COLO668 (cell line): ENCODE measurements around the gene AQP12A.

Experiments used
- DNase-seq: peaks from one replicate; lab custom pipeline; 2025; ENCODE audit not compliant: unreplicated experiment; lab: John Stamatoyannopoulos, UW

Gene AQP12A

DNA sequence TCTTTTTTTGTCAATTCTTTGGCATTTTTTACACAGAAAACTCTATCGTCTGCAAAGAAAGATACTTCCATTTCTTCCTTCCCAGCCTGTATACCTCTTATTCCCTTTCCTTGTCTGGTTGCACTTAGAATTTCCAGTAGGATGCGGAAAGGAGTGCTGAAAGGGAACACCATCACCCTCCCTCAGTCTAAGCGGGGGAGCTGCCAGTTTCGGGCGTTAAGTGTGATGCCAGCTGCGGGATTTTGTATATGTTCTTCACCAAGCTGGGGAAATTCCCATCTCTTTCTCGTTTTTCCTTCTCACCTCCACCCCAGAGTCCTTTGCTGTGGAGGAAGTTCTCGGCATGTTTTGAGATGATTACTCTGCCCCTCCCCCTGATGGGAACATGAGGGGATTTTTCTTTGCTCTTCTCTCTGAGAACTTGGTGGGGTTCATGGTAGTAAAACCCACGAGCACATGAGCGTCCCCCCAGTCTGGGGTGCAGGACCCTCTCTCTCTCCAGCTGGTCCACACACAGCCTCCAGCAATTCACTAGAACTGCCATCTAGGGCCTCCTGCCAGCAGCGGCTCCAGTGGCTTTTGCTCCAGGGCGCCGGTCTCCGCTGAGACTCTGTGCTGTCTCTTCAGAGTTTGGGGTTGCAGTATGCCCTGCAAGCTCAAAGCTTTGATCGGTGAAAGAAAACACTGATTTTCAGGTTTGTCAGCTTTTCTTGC, 15.5 kb downstream of the AQP12A start:
- no peak for DNase-seq

DNA sequence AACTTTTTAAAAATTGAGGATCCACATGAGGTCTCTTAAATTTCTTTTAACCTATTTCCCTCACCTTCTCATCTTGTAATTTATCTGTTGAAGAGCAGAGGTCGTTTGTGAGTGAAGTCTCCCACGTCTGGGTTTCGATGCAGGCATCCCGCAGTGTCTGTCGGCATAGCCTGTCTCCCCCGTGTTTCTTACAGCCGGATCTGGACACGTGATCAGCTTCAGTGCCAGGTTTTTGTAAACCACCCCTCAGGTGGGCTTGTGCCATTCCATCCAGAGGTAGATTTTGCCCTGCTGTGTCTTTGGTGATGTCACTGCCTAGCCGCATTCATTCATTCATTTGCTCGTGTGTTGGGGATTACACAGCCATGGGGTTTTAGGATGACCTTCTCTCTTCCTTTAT, 16.2 kb downstream of the AQP12A start:
- no peak for DNase-seq

DNA sequence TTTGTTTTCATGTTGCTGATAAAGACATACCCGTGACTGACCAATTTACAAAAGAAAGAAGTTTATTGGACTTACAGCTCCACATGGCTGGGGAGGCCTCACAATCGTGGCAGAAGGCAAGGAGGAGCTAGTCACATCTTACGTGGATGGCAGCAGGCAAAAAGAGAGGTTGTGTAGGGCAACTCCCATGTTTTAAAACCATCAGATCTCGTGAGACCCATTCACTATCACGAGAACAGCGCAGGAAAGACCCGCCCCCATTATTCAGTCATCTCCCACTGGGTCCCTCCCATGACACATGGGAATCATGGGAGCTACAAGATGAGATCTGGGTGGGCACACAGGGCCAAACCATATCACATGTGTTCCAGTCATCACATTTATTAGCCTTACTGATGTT, 16.8 kb downstream of the AQP12A start:
- DNase-seq: no peak

DNA sequence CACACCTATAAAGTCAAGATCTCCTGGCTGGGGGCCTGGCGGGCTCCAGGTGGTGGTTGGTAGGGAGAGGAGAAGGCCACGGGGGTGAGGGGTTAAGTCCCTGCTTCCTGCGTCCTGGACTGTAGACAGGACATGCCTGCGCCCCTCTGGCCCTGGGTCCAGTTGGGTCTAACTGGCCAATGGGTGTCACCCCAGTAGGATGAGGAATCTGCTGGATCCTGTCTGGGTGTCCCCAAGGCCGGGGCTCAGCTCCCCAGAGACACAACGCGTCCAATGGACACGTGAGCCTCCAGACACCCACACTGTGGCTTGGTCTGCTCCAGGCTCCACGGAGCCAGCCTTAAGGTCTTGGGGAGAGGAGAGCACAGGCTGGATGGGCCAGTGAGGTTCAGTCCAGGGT, 19.6 kb downstream of the AQP12A start:
- DNase-seq: no peak

DNA sequence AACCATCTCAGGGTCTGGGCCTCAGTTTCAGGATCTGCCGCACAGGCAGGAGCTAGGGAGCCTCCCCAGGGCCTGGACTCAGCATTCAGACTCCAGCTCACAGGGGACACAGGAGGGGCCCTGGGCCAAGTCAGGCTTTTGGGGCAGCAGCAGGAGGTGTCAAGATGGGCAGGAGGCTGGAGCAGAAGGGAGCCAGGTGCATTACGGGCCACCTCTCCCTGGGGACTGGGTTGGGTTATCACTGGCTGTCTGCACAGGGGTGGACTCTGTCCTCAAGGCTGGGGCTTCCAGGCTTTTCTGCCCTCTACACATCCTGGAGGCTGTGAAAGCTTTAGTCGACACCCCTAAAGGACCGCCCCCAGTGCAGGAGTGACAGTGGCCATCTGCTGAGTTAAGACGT, 20.0 kb downstream of the AQP12A start:
- peak; percentile 18 for DNase-seq

DNA sequence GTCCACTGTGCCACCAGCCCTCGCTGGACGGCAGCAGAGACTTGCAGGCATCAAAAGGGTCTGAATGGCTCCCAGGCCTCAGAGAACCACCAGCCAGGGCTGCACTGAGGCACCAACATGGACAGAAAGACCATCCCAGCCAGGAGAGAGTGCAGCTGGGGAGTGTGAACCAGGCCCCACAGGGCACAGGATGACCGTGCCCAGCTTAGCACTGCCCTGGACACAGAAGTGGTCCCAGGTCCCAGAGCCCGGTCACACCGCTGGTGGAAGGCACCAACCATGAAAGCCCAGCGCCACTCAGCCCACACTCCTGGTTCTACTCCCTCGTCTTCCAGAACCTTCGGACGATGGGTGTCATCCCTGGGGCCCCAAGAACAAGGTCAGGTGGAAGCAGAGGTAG, 20.5 kb downstream of the AQP12A start:
- DNase-seq: no peak

DNA sequence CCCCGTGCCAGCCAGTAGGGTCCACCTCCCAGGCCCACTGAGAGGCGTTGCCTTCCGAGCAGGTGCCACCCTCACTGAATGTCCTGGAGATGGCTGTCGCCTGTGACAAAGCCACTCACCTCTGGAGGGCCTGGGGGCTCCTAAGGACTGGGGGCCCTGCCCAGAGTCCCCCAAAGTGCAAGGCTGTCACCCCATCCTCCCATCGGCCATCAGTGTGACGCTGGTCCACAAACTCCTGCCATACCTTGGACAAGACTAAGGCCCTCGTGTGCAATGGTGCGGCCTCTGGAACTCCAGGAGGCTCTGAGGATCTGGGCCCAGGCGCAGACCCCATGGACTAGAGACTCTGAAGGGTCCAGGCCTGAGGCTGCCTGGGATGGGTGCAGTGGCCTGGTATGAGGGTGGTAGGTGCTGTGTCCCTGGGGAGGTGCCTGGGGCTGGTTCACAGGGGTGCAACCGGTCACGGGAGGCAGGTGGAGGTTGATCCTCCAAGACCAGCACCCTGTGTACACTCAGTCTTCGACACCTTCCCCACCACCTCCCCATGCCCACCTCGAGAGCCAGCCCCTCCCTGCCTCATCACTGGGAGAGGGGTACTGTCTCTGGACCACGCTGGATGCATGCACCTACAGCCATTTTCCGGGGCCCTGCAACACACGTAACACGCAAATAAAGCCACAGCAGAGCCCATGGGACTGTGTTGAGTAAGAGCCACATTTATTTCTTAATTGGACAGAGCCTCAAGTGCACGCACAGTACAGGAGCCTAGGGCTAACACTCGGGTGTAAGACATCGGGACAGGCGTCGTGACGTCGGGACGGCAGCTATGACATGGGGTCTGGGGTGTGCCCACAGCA, 21.6 kb downstream of the AQP12A start:
- DNase-seq: no peak

DNA sequence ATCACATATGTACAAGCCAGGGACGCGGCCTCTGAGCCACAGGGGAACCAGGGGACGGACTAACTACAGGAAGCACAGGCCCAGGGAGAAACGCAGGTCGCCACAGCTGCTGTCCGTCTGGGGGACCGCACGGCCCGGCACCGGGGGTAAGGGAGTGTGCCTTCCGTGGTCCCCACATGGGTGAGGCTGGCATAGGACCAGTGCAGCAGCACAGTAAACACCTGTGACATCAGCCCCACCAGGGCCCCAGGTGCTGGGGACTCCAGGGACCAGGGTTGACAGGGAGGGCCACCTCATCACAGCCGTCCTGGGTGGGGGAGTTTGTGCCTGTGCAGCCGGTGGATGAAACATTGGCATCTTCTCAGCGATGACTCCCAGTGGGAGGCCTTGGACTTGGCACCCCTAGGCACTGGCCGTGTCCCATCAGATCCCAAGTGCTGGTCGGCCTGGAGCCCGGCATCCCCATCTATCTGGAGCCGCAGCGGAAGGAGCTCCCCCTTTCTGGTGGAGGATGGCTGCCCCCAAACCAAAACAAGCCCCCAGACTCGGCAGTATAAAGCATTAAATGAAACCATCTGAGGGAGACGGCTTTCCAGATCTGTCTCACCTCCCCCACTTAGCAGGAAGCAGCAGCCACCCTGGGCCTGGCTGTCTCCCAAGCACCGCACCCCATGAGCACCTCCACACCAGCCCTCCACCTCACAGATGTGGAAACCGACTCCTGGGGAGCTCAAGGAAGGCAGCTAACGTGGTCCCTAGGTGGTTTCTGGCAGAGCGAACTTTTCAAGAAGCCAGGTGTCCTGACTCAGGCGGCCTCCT, 22.5 kb downstream of the AQP12A start:
- no peak for DNase-seq

DNA sequence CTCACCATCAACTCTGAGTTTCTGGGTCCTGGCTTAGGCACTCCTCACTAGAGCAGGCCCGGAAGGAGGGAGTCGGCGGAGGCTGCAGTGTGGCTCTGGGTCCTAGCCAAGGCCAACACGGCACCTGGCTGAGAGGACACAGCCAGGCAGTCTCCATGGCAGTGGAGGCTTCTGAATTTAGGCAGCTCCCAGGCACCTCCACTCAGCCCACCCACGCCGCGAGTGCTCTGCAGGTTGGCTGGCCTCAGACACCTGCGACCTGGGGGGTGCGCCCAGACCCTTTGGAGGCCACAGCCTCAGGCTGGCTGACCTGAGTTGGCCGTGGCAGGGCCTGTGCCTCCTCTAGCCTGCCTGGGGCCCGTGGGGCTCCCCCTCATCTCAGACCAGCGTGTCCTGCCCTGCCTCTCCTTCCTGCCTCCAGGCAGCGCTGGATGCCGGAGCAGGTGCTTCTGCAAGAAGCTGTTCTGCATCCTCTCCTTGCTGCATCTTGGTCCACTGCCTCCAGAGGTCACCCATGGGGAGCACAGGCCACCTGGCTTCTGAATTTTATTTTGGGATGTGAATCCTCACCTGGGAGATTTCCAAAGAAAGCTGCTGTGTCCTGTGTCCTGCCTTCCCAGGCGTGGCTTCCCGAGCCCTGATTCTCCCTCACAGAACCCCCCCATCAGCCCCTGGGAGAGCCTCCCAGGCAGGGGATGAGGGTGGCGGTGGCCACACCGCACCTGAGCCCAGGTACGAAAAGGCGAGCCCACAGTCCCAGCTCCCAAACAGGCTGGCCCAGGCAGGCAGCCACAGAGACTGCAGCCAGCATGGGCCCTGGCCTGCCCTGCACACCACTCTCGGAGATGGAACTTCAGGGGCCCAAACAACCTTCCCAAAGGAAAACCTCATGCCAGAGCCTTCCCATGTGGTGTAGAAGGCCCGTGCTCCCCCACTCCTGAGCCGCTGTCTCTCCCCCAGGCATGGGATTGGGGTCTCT, 23.4 kb downstream of the AQP12A start:
- no peak for DNase-seq

DNA sequence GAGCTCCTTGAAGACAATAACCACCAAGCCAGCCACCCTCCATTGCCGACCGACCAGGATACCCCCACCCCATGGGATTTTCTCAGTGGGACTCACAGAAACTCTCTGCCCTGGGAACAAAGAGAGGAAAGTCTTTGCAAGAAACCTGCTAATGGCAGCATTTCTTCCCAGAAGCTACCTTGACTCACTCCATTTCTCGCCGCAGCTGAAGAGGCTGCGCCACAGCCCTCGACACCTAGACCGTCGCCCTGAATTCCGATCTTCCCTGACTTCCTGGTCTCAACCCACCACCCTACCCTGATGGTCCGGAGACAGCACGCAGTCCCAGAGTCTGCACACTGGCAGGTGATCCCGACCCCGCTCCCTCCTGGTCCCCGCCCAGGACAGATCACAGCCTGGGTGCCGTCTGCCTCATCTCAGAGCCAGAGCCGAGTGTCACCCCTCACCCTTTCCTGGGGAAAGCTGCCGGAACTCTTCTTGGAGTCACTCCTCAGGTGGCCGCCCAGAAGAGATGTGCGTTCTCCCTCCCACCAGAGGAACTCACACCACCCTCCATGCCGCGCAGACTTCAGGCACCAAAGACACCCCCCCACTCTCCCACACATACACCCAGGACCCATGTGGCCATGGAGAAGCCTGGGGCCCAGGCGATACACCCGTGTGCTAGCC, 24.6 kb downstream of the AQP12A start:
- DNase-seq: no peak

DNA sequence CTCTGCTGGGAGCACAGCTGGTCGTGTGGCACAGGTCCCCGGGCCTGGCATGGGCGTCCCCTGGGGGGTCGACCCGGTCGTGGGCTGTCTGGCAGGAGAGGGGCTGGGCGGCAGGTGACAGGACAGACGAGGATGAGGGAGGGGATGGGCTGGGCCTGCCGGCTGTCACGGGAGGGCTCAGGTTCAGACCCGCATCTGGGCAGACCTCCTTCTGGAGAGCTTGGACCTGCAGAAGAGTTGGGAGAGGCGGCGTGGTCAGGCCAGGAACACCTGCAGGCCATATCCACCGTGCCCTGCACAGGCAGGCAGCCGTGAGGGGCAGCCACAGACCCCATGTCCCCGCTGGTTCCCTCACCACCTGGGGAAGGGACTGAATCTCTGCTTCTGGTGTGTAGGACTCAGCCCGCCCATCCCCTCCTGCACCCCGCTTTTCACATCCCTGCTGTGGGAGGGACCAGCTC, 25.5 kb downstream of the AQP12A start:
- no peak for DNase-seq

DNA sequence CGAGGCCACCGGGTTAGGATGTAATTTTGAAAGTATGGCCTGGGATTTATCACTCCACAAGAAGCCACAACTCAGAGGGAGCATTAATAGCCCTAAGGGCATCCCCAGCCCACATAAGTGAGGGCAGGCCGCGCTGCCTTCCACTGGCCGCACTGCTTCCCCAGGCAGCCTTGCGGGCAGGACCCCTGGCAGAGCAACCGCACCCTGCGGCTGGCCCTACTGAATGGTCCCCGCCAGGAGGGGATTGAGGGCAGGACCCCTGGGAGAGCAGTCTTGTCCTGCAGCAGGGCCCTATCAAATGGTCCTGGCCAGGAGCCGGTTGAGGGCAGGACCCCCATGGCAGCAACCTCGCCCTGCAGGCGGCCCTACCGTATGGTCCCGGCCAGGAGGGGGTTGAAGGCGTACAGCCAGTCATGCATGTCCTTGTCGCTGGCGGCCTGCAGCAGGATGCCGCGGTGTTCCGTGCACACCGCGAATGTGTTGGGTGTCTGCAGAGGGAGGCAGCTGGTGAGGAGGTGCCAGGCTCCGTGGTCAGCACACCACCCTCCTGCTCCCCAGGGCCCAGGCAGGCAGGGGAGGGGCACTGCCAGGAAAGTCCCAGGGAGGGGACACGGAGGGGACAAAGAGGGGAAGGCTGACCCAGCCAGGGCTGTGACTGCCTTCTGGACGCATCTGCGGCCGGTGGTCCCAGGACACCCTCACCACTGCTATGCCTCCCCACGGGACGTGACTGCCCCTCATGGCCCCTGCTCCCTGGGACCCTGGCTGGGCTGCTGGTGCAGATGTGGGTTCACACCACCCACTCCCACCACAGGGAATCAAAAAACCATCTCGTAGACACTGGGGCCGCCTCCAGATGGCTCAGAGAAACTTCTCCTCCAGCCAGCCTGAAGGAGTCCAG, 26.3 kb downstream of the AQP12A start:
- no peak for DNase-seq

DNA sequence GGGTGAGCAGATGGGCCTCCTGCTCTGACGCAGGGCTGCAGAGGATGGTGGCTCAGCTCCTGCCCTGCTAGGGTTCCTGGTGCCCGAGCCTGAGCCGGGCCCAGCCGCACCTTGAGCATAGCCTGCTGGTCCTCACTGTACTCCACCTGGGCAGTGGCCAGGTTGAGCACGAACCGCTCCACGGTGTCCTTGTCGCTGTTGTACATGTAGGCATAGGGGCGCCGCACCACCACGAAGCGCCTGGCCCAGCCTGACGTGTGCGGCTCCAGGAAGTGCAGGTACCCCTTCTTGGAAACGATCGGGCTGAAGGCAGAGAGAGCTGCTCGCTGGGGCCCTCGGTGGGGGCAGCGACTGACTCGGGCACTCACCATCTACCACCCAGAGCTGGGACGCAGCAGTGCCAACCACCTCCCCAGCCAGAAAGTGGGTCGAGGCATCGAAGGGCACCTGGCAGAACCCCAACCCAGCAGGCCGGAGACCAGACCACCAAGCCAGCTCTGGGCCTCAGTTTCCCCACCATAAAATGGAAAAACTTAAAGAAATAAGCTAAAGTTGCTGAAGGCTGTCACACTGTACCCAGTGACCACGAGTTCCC, 27.3 kb downstream of the AQP12A start:
- no peak for DNase-seq

DNA sequence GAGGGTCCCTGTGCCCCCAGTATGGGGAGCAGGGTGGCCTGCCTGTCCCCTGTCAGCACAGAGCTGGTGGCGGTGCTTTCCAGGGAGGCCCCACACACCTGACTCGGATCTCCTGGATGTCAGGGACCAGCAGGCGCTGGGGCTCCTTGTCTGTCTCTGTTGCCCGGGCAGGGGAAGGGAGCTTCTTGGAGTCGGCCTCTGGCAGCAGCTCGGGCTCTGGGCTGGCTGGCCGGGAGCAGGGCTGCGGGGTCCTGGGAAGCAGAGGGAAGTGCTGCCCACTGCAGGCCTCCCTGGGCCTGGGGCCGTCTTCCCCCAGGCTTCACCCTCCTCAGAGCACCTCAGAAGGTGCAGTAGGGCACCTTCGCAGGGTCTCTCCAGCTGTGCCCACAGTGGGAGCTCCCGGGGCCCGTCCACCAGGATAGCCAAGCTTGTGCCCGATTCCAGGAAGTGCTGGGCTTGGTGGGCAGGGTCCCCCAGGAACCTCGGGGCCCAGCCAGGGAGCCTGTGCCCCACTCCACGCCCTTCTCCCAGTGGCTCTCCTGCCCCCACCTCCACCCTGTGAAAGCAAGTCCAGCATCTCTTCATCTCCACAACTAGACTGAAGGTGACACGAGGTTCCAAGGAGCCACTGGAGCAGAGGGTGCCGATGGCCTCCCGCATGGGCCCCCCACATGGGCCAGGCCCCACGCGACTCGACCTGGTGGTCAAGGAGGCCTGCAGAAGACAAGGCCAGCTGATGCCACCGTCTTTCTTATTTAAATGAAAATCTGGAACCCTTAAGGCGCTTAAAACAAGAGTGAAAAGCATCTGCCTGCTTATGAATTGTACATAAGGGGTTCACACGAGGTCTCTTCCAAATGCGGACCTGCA, 28.2 kb downstream of the AQP12A start:
- DNase-seq: no peak

DNA sequence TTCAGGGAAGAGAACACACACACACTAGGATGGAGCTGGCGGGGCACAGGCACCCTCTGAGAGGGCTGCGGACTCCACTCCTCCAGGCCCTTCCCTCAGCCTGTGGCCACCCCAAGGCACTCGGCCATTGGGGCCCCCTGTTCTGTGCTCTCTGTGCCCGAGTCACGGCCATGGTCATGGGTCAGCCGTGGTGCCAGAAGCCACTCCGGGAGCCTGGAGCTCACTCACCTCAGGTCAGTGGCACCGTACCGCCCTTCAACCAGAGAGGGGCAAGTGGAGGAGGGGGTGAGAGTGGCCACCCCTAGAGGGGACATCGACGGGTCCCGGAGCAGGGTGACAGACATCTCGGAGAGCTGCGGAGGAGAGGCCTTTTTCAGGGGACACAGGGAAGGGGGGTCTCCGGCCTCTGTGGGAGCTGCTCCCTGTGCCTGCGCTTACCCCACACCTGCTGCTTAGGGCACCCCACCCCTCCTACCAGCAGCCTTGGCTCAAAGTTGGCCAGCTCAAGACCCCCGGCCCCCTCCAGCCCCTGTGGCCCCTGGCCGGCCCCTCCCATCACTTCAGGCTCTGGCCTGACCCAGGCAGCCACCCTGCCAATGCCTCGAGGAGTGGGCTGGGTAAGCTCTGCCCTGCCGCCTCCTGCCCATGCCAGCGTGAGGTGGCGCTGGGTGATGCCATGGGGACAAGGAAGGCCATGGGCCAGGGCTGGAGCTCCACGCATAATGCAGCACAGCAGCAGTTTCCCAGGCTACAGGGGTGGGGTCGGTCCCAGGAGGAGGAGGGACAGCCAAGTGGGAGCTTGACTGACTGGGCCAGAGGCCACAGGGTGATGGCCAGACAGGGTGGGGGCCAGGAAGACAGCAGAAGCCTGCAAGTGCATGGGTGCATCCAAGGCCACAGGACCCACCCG, 29.3 kb downstream of the AQP12A start:
- no peak for DNase-seq

DNA sequence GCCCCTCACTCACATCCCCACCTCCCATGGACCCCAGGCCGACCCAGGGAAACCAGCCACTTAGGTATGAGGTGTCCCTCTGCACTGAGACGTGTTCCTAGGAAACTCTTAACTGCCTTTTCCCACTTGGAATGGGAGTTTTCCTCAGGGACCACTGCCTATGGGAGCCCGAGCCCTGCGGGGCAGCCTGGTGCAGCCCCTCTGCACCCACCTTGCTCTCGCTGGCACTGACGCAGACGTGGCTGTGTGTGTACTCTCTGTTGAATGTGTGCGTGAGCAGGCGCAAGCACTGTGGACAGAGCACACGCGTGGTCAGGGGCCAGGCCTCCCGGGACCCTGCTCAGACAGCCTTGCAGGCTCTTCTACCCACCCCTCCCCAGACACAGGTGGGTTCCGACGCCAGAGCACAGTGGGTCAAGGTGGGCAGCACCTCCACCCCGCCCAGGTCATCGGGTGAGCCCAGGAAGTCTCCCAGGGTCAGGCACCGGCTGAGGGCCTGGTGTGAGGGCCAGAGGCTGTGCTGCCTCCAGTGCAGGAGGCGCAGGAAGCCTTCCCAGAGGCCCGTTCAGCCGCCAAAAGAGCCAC, 30.0 kb downstream of the AQP12A start:
- no peak for DNase-seq
